NCI-H226 (cell line): ENCODE measurements around the gene SLC25A13.
A peak's percentile ranks its signal among the peaks of the same experiment; 100 is the strongest.

ENCODE experiments used
- DNase-seq: peaks from one replicate; pipeline ENCODE4 v3.0.0-alpha.2; 2015

SLC25A13 gene

DNA sequence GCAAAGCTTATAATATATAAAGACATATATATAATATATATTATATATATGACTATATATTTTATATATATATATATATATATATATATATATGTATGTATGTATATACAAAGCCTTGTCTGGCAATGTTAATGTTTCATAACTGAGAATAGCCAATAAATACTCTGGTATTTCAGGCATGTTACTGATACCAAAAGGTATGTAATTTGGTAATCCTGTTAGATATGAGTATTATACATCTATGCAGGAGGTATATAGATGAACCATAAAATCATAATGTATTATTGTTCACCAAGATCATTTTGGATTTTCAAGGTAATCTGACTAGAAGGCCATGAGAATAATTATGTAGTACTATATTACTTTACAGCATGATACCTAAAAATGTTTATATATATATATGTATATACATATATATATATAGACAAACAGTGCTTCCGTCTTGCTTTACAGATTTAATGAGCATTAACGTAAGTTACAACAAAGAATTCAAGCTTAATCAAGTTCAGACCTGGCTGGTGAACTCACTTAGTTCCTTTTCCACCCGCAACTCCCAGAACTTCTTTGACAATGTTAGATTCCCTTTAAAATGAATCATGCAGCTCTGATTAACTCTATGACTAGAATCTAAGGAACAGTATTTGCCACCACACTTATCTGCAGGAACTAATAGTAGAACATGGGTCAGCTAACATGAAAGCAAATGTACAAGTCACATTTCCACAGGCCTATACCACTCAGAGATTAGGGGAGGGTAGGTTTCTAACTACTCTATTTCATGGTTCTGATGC lies 82.7 kb downstream of the SLC25A13 start:
- no peak for DNase-seq

DNA sequence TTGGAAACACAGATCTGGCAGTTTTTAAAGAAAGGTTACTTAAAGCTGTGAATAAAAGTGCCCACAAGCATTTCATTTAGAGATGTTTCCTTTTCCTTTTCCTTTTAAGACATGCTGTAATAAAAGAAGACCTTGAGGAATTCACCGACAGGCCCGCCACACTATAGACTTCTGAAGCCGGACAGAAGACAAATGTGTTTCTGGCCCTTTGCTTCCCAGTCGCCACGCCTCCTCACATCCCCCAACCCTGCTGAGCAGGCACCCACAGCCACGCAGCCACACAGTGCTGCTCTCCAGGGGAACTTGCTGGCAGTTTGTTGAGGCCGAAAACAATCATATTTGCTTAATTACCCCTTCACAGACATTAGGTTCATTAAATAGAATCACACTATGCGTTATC lies 83.4 kb downstream of the SLC25A13 start:
- DNase-seq = no peak

DNA sequence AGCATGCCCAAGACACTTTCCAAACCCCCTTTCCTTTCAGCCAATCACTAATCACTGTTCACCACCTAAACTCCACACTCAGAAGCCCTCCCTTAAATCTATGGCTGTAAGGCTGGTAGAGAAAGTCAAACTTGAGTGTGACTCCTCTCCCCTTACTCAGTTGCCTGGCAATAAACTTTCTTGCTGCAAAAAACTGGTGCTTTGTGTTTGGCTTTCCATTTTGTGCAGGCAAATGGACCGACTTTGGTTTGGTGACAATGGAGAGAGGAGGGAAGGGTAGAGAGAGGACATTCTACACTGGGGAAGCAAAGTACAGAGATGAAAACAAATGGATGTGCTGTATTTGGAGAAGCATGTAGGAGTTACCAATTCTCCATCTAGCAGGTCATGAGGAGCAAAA lies 84.9 kb downstream of the SLC25A13 start:
- DNase-seq = no peak

DNA sequence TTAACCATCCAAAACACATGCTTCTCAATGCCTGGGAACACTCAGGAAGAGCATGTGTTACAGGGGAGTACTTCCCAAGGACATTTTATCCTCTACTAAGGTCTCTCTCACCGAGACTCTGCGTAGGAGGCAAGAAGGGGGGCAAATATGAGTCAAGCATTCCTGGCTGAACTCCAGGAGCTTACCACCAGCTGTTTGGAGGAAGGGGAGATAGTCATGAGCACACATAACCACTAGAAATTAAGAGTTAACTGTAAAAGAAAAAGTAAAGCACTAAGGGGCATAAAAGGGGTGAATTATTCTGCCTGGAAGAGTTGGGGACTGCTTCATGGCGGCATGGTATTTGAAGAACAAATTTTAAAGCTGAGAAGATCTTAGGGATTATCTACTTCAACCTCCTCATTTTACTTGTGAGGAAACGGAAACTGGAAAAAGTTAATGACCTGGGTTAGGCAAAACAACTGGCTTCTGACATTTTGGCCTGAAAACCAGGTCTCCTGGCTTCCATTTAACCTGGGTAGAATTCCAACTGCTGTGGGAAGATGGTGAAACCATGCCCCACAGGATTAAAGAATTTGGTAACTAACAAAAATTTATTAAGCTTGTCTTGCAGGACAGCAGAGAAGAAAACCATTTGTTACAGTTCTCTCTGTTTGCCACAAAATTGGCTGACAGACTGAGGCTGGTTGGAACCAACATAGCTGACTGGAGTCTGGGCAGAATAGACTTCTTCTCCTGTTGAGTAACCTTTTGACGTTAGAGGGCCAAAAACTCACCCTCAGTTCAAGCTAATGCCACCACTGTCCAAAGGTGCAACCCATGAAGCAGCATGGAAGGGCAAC lies 85.5 kb downstream of the SLC25A13 start:
- peak; percentile 63 for DNase-seq

DNA sequence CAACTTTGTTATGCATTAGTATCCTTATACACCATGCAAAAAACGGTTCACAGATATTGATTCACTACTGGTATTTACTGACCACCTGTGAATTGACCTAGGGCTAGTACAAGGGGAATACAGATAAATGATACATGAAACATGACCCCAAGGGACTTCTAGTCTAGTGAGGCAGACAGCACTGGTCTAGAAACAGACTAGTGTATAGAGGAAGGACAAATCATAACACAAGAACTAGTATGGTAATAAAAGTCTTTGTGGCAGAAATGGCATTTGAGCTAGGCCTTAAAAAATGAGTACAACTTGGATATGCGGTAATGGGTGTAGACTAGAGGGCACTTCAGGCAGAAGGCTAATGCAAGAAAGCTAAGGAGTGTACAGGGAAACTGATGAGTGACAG lies 86.6 kb downstream of the SLC25A13 start:
- no peak for DNase-seq

DNA sequence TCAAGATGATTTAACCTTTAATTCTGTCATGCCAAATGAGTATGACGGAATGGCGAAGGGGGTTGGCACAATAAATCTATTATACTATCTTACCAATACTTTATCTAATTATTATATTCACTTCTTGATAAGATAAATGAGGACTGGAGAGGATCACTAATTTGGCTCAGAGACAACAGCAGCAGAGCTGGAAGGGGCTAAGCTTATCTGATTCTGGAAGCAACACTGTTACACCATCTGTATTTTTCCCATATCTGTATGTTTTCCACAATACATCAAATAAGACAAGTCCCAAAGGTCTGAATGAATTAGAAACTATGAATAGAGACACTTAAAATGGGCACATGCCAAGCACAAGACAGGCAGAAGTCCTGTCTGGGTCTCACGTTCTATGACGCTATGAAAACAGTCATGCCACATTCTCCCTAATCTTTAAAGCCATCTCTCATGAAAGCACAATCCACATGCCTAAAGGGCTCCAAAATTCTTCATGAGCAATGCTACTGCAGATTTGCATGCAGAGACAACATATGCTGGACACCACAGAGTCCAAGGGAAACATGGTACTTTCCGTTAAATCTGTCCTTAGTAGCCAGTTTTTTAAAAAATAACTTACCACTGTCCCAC lies 88.3 kb downstream of the SLC25A13 start:
- no peak for DNase-seq

DNA sequence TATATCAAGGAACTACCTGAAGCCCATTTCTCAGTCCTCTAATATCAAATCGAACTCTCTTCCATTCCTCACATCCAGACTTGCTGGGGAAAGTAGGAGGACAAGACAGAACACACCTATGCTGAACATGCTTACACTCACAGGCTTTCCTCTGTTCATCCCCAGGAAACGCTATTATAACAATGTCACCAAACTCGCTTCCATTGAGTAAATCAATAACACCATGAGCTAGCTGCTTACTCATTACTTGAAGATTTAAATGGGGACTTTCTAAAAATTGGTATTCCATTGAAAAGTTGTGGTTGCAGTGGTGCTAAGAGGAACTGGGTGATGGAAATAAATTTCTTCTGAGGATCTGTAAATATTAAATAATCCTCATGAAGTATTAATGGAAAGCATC lies 88.8 kb downstream of the SLC25A13 start:
- DNase-seq = no peak

DNA sequence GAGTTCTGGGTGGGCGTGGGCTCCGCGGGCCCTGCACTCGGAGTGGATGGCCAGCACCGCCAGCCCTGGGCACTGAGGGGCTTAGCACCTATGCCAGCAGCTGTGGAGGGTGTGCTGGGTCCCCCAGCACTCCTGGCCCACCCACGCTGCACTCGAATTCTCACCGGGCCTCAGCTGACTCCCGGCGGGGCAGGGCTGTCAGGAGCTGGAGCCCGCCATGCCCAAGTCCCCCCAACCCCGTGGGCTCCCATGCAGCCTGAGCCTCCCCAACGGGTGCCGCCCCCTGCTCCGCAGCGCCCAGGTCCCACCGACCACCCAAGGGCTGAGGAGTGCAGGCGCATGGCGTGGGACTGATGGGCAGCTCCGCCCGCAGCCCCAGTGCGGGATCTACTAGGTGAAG lies 93.1 kb downstream of the SLC25A13 start:
- DNase-seq = no peak

DNA sequence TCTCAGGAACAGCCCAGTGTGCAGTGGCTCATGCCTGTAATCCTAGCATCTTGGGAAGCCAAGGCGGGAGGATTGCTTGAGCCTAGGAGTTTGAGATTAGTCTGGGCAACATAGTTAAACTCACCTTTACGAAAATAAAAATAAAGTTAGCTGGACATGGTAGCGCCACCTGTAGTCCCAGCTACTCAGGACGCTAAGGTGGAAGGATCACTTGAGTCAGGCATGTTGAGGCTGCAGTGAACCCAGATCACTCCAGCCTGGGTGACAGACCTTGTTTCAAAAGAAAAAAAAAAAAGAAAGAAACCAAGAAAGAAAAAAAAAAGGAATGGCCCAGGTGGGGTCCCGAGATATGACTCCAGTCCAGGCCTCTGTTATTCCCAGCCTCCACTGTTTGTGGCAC lies 96.6 kb downstream of the SLC25A13 start:
- no peak for DNase-seq

DNA sequence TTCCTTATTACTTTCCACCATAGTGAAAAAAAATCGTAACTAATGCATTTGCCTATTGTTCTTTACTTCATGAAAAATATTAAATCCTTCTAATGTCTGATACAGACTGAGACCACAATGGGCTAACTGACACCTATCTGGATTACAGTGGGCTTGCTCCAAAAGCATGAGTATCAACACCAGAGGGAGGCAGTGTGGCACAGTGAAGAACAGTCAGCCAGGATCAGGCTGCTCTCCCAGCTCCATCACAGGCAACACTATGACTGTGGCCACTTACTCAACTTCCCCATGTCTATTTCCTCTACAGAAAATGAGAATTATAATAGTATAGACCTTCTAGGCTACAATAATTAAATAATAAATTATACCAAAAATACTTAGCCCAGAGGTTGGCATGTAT lies 97.2 kb downstream of the SLC25A13 start:
- DNase-seq = no peak

DNA sequence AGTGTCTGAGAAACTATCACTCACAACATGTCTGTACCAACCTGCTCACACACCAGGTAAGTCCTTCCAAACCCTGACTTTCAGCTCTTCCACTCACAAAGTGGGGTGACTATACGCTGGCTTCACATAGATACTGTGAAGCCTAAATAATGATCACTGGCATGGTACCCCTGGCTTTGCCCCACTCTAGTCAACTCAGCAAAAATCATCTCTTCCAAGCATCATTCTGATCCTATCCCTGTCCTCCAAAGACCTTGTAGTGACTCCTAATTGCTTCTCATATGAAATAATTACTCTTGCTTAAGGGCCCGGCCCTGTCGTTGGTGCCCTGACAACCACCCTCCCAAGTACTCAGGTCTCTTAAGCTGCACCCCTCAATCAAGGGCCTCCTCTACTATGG lies 97.8 kb downstream of the SLC25A13 start:
- DNase-seq = no peak

DNA sequence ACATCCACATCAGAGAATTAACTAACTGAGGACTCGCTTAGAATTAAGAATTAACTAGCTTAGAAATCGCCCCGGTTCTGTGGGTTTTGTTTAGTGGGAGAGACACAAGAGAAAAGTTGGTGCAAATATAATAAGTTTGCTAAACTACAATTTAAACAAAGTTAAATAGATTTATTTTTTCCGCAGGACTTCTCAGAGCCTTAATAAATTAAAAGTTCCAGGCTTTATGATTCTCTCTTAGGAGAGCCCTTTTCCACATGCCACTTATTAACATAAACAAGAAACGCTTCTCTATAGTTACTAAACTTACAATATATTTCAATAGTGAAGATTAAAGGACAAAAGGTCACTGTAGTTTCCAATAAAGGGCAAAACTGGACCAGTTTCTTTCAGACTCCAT lies 100.0 kb downstream of the SLC25A13 start:
- DNase-seq = no peak

DNA sequence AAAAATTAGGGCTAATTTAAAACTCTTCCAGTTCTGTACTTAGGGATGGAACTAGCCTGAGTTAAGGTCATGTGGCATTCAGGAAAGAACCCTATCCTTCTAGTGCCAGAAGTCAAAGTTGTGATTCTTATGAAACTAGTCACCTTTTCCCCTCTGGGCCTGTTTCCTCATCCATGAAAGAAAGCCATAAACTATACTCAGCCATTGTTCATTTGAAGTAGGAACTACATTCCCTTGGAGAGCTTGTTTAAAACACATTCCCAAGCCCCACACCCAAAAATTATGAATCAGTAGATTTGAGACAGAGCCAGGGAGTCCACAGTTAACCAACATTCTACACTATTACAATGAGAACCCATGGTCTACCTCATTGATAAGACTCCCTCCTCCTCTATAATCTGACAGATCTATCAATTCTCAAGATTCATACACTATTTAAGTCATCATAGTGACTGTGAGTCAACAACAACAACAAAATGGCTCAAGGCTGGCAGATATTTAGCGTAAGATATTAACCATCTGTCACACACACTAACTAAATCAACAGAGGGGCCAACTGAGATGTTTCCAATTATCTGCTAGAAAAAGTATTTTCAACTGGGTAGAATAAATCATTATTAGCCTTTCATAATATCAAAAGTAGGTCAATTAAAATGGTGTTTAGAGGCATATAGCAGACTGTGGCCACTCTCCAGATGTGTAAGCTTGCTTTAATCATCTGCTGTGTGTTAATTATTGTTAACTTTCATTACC lies 102.3 kb downstream of the SLC25A13 start:
- peak; percentile 69 for DNase-seq

DNA sequence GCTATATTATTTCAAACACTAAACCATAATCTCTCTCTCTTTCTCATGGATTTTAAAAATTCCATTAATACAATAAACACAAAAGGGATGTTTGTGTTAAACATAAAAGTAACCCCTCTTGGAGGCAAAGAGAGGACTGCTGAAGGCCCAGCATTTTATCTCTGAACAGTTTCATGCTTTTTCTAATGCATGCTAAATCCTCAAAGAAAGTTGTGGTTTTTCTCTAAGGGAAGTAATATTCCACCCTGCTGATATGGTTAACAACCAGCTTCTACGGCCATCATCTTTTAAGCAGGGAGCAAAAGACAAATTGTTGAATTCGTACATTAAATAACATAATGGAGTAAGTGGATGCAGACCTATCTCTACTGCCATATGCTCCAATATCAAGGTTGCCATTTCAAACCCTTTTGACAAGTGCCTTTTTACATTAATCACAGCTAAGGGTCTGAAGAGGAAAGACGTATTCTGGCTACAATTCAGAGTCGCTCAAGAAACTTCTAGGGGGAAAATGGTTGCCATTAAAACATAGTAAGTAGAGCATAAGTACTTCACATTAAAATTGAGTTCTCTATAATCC lies 103.1 kb downstream of the SLC25A13 start:
- no peak for DNase-seq

DNA sequence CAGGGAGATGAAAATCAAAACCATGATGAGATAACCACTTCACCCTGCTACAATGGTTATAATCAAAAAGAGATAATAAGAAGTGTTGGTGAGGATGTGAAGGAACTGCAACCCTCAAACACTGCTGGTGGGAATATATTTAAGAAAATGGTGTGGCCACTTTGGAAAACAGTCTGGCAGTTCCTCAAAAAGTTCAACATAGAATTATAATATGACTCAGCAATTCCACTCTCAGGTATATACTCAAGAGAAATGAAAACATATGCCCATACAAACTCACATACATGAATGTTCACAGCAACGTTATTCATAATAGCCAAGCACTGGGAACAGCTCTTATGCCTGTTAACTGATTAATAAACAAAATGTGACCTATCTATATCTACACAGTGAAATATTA lies 104.8 kb downstream of the SLC25A13 start:
- no peak for DNase-seq

DNA sequence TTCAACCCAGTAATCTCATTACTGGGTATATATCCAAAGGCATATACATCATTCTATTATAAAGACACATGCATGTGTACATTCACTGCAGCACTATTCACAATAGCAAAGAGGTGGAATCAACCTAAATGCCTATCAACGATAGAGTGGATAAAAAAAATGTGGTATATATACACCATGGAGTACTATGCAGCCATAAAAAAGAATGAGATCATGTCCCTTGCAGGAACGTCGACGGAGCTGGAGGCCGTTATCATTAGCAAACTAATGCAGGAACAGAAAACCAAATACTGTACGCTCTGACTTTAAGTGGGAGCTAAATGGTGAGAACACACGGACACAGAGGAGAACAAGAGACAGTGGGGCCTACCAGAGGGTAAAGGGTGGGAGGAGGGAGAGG lies 105.5 kb downstream of the SLC25A13 start:
- DNase-seq = no peak

DNA sequence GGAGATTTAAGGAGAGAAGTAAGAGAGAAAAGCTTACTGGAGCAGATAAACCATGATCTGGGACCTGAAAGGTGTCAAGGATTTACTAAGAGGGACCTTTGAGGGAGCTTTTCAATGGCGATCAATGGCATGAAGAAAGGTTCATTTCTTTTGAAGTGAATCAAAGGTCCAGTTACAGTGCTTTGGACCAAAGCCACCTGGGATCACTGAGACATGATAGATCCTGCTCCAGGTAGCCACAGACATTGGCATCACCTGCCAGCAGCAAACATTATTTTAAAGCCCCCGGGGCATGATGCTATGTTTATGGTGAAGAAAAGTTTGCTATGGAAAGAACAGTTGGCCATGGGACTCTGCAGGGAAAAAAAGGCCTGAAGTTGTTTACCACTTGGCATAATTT lies 109.4 kb downstream of the SLC25A13 start:
- no peak for DNase-seq

DNA sequence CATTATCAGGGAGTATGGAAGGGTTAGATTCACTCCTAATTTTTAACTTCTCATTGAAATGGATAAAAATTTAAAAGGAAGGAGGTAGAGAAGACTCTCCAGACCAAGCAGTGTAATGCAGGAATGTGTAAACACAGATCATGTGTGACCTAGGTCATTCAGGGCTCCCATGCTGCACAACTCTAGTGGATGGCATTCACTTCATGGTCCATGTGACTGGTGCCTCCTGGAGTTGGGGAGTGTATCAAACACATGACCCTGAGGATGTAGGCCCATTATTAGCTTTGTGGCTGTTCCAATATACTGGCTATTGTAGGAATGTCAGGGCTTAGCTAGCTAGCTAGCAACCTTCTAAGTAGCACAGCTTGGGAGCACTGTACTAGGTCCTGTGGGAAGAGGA lies 109.9 kb downstream of the SLC25A13 start:
- no peak for DNase-seq

DNA sequence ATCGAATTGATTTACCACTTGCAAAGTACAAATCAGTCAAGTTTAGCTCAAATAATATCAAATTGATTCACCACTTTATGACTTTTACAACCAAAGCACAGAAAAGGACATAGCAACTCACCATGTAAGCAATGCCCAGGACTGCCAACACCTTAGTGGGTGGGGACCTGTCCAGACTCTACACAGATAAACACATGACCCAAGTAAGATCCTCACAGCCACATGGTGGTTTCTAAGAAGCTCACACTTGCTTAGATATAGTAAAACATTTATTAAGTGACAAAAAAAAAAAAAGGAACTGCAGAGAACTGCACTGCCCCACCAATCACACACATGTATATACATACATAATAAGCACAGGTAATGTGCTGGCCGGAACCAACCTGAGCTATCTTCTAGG lies 116.2 kb downstream of the SLC25A13 start:
- no peak for DNase-seq

DNA sequence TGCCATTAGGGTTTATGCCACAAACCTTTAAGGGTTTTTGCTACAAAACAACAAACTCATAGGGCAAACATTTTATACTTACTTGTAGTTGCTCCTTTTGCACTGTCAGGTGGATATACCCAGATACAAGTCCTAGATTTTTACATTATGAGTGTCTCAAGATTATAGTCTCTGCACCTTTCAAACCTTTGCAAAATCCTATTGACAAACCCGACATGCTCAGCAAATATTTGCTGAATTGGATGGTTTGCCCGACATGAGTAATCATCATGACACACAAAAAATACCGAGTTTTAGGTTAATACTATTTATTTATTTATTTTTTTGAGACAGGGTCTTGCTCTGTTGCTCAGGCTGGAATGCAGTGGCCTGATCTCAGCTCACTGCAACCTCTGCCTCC lies 117.3 kb downstream of the SLC25A13 start:
- DNase-seq = no peak

DNA sequence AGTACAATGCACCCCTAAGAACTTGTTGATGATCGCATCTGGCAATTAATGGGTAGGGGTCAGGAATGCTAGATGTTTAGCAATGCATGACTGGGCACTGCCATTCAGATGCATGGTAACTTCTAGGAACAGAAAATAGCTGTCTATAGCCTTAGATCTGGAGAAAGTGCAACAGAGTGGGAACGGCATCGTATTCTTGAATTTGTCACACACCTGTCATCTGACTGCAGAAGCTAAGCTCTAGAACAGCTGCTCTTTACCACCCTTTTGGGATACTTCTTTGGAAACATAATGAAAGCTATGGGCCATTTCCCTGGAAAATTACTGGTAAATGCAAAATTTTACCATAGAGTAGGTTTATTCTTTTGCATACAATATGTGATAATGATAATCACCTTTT lies 118.1 kb downstream of the SLC25A13 start:
- DNase-seq = no peak

DNA sequence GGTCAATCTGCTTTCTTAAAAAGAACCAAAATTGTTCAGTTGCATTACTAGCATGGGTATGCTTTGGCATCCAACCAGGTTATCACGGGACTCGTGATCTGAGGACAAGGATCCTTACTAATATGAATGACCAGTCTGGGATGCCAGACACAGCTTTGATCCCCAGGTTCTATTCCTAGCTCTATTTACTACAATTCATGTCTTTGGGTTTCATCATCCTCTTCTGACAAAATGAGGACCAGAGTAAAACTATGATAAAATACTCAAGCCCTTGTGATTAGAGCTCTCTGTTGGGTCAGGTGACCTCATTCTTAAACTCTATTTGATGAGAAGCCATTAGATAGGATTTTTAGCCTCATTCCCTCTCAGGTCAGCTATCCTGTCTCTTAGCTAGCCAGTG lies 119.8 kb downstream of the SLC25A13 start:
- DNase-seq = no peak

DNA sequence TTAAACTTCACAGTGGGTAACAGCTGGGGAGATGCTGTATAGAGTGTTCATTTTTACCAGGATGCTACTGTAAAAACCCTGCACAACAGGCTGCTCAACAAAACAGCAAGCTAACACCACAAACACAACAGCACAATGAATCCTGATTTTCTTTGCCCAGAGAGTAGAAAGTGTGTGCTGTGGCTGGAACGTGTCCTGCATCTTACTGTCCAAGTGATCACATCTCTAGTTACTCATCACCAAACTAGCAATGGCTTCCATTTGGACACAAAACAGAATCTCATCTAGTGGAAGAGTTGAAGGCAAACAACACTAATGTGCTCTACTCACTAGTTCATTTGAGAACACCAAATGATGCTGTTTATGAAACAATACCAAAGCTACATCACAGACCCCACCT lies 121.2 kb downstream of the SLC25A13 start:
- DNase-seq = no peak
